NCI-H2196 treated with DMSO at 0.1 percent for 48 hours (cell line): Measurements from ENCODE around the gene FMNL3.
"Not testable (repeated sequence)": the region's sequence is repeated elsewhere in the genome, so short reads cannot be mapped to it uniquely, and the experiment has no call there.

ENCODE experiments used
- DNase-seq: peaks from one replicate; lab custom pipeline; 2025; ENCODE audit not compliant: unreplicated experiment; lab: John Stamatoyannopoulos, UW

FMNL3 gene

GRCh38 chr12:49717800-49718199 is 10.6 kb upstream of the FMNL3 start:
- not testable (repeated sequence) for DNase-seq

- no peak for DNase-seq
Observed at GRCh38 chr12:49716553-49716952, 9.3 kb upstream of the FMNL3 start.

GRCh38 chr12:49713952-49714351 is 6.7 kb upstream of the FMNL3 start:
- DNase-seq, result not testable (repeated sequence)

GRCh38 chr12:49708851-49709250 is 1.6 kb upstream of the FMNL3 start:
- no peak for DNase-seq

- no peak for DNase-seq
Observed at GRCh38 chr12:49707812-49708147, 575 bp upstream of the FMNL3 start.

- DNase-seq, result no peak
Observed at GRCh38 chr12:49706351-49707127, 666 bp downstream of the FMNL3 start.

GRCh38 chr12:49705479-49706134 is 1.6 kb downstream of the FMNL3 start:
- DNase-seq, result no peak

GRCh38 chr12:49703647-49704137 is 3.5 kb downstream of the FMNL3 start:
- no peak for DNase-seq

GRCh38 chr12:49702676-49703215 is 4.5 kb downstream of the FMNL3 start:
- no peak for DNase-seq

- no peak for DNase-seq
Observed at GRCh38 chr12:49702009-49702408, 5.2 kb downstream of the FMNL3 start.

- DNase-seq, result no peak
Observed at GRCh38 chr12:49698619-49699545, 8.3 kb downstream of the FMNL3 start.

GRCh38 chr12:49697808-49698207 is 9.4 kb downstream of the FMNL3 start:
- no peak for DNase-seq

- DNase-seq, result no peak
Observed at GRCh38 chr12:49696723-49697122, 10.5 kb downstream of the FMNL3 start.

GRCh38 chr12:49693931-49694444 is 13.2 kb downstream of the FMNL3 start:
- DNase-seq, result no peak

GRCh38 chr12:49692851-49693250 is 14.4 kb downstream of the FMNL3 start:
- DNase-seq, result no peak

- no peak for DNase-seq
Observed at GRCh38 chr12:49689785-49690184, 17.4 kb downstream of the FMNL3 start.

GRCh38 chr12:49689237-49689636 is 18.0 kb downstream of the FMNL3 start:
- DNase-seq, result no peak

- no peak for DNase-seq
Observed at GRCh38 chr12:49687941-49688340, 19.3 kb downstream of the FMNL3 start.

- DNase-seq, result no peak
Observed at GRCh38 chr12:49684310-49684854, 22.8 kb downstream of the FMNL3 start.

- no peak for DNase-seq
Observed at GRCh38 chr12:49683599-49684309, 23.5 kb downstream of the FMNL3 start.
